ENCODE data around the gene SPRR1B. TPM values are rescaled to one million over a fixed set of nuclear protein-coding genes. Genes with fewer than 3 reads are reported as not detected.

SPRR1B gene
- total and polyA plus RNA-seq, 2 donors (not counting 1 experiment from before 2014, with no cell fraction given): not detected

- peaks cover 16% of the 10 kb centered on the region for H3K27me3 Mint-ChIP-seq
Measured at GRCh38 chr1:153071511-153071910, 40.5 kb downstream of the SPRR1B start, which contains the start of gene SPRR2B. SPRR2B (minus strand) TSS chr1:153071611; CDS start chr1:153070839, 772 bp downstream.

More at GRCh38 chr1:153071511-153071910, 40.5 kb downstream of the SPRR1B start, which contains the start of gene SPRR2B:
- Mint-ChIP-seq H3K27ac (no peak within 1 kb of the TSS), H3K4me1 (no peaks in the 10 kb centered on the region), H3K9me3 (ENCODE audit: insufficient read depth) (no peaks in the 10 kb centered on the region), H3K4me3 (no peak within 1 kb of the TSS)
- ChIA-PET POLR2A (no interaction called here), CTCF (no interaction called here)
- no peak within 1 kb of the TSS for H2AFZ ChIP-seq (ENCODE audit: insufficient read depth, low read depth, low read length, poor library complexity, severe bottlenecking)
- no peak within 1 kb of the TSS for H3K9ac ChIP-seq (ENCODE audit: low read length)
- H3K4me2 ChIP-seq (replicated peaks; ENCODE audit: low read depth, low read length, poor library complexity, severe bottlenecking): no peak within 1 kb of the TSS
- 100% methylated on average over 2 of the region's 2 CpGs for WGBS (ENCODE audit: insufficient coverage)
- intact Hi-C loops (cut with micrococcal nuclease): no loop called here
- no peaks in the 10 kb centered on the region for H3K79me2 ChIP-seq (ENCODE audit: control insufficient read depth, insufficient read depth, low read length)
- no peak for TF ChIP-seq CTCF (IDR thresholded peaks at IDR 0.05)
- no peak for TF ChIP-seq EZH2 (IDR thresholded peaks at IDR 0.05; ENCODE audit: borderline replicate concordance, insufficient read depth, low read depth, low read length, poor library complexity, severe bottlenecking)
- H3K9me3 ChIP-seq (ENCODE audit: control extremely low read depth in 1 of 3, control insufficient read depth in 2 of 3, insufficient read depth in 1 of 3, low read length in 2 of 3): no peaks in the 10 kb centered on the region
- no peaks in the 10 kb centered on the region for H4K20me1 ChIP-seq (ENCODE audit: control insufficient read depth, insufficient read depth, low read length, poor library complexity, severe bottlenecking)
- H3K27ac ChIP-seq (ENCODE audit: low read length in 2 of 2): no peak within 1 kb of the TSS
- ATAC-seq (ENCODE audit: low read depth) (no peak), DNase-seq (no peak)
- no peaks in the 10 kb centered on the region for H3K27me3 ChIP-seq (replicated peaks in 1 of 4; ENCODE audit: control extremely low read depth in 1 of 4, control insufficient read depth in 3 of 4, insufficient read depth in 4 of 4, low read length in 3 of 4)
- no peaks in the 10 kb centered on the region for H3K36me3 ChIP-seq (replicated peaks in 1 of 2; ENCODE audit: control extremely low read depth in 1 of 2, control insufficient read depth in 1 of 2, extremely low read depth in 1 of 2, insufficient read depth in 2 of 2, low read length in 1 of 2)
- no peak within 1 kb of the TSS for H3K4me3 ChIP-seq (ENCODE audit: control extremely low read depth in 1 of 5, extremely low read depth in 1 of 5, insufficient read depth in 1 of 5, low read depth in 2 of 5, low read length in 4 of 5)
- no peaks in the 10 kb centered on the region for H3K4me1 ChIP-seq (ENCODE audit: control insufficient read depth in 2 of 2, insufficient read depth in 2 of 2, low read length in 2 of 2)

All from B cell (primary cell).